Endothelial cell of umbilical vein (primary cell): ENCODE data around the gene CDK19. TPM values are rescaled to one million over a fixed set of nuclear protein-coding genes. Genes with fewer than 3 reads are reported as not detected.

ENCODE experiments used
- BruUV-seq: library from RNA; stranded (reverse); fragments of 400-500 nt; replicated peaks from 2 replicates; lab custom pipeline; 2021; lab: Mats Ljungman, UMichigan
- CTCF ChIA-PET: fragments of 300-600, 350-600 bp; sonication (Branson Sonifier 250); formaldehyde crosslinking; loops from one replicate; lab custom pipeline; 2021; ENCODE audit warnings: antibody characterized with exemption, inconsistent platforms; lab: Charles Lee
- POLR2A ChIA-PET: fragments of 300-600, 350-600 bp; sonication (Branson Sonifier 250); formaldehyde crosslinking; loops from one replicate; lab custom pipeline; 2021; ENCODE audit warnings: antibody characterized with exemption, inconsistent platforms; lab: Charles Lee
- DNase-seq: peaks from one replicate; pipeline ENCODE4 v3.0.0-alpha.2; 2011; ENCODE audit warnings: low read depth, low spot score
- FAIRE-seq: peaks from 2 replicates; lab custom pipeline; 2011; peaks lifted over from hg19 to GRCh38; lab: Jason Lieb, UNC
- H2AFZ ChIP-seq: 2 replicates; pipeline ENCODE4 v1.6.0; 2012; ENCODE audit warnings: low read depth, low read length, control low read depth, inconsistent platforms
- H3K27ac ChIP-seq: 2 replicates; pipeline ENCODE4 v1.5.1; 2011; ENCODE audit warnings: low read depth, mild to moderate bottlenecking, control low read depth, low read length, moderate library complexity; ENCODE audit not compliant: insufficient read depth
- H3K27me3 ChIP-seq, 2 experiments: 2 replicates each; pipeline versions ENCODE4 v1.6.0 to v1.6.1; 2011; ENCODE audit warnings: low read length in 2 of 2, mixed read lengths in 1 of 2; ENCODE audit not compliant: control insufficient read depth in 2 of 2, insufficient read depth in 2 of 2
- H3K36me3 ChIP-seq, 2 experiments: 2 replicates in 1 of 2; 3 replicates in 1 of 2; pipeline ENCODE4 v1.5.1; 2011; ENCODE audit warnings: low read length in 2 of 2, mild to moderate bottlenecking in 1 of 2, moderate library complexity in 1 of 2; ENCODE audit not compliant: control insufficient read depth in 2 of 2, insufficient read depth in 2 of 2; ENCODE audit errors: extremely low read depth in 1 of 2
- H3K4me1 ChIP-seq: 3 replicates; pipeline ENCODE4 v1.5.1; 2011; ENCODE audit warnings: mild to moderate bottlenecking, low read length; ENCODE audit not compliant: control insufficient read depth, insufficient read depth; ENCODE audit errors: extremely low read depth
- H3K4me2 ChIP-seq: 2 replicates; pipeline ENCODE4 v1.6.1; 2011; ENCODE audit warnings: low read length, control low read depth, mixed read lengths; ENCODE audit not compliant: insufficient read depth
- H3K4me3 ChIP-seq, 3 experiments: fragments of 200-600 bp in 1 of 3; sonication (generic), shearing (Covaris generic) in 1 of 3; replicated peaks in 1 of 3; 2 replicates each; pipeline ENCODE4 v1.5.1; 2011 to 2016; ENCODE audit warnings: control low read depth in 3 of 3, low read length in 3 of 3, mild to moderate bottlenecking in 2 of 3, inconsistent platforms in 1 of 3, low read depth in 1 of 3, moderate library complexity in 1 of 3; ENCODE audit not compliant: insufficient read depth in 1 of 3
- H3K79me2 ChIP-seq: 2 replicates; pipeline ENCODE4 v1.6.0; 2012; ENCODE audit warnings: low read length, inconsistent platforms; ENCODE audit not compliant: control insufficient read depth, insufficient read depth
- H3K9ac ChIP-seq: replicated peaks from 2 replicates; pipeline ENCODE3; 2011; ENCODE audit warnings: low read length, control low read depth; ENCODE audit not compliant: insufficient read depth; ENCODE audit errors: extremely low read depth
- H3K9me1 ChIP-seq: replicated peaks from 3 replicates; pipeline ENCODE4 v1.6.0; 2011; ENCODE audit warnings: mild to moderate bottlenecking, low read length; ENCODE audit not compliant: control insufficient read depth, insufficient read depth; ENCODE audit errors: extremely low read depth
- H3K9me3 ChIP-seq: replicated peaks from 2 replicates; pipeline ENCODE4 v1.5.1; 2012; ENCODE audit warnings: low read length, inconsistent platforms; ENCODE audit not compliant: control insufficient read depth, insufficient read depth
- H4K20me1 ChIP-seq: replicated peaks from 2 replicates; pipeline ENCODE3; 2011; ENCODE audit warnings: mild to moderate bottlenecking, low read length; ENCODE audit not compliant: control insufficient read depth, insufficient read depth; ENCODE audit errors: extremely low read depth
- CTCF ChIP-seq, 2 donors: IDR thresholded peaks; 1 replicate in 1 of 2; 2 replicates in 1 of 2; pipeline ENCODE4 v1.5.1; 2011; ENCODE audit warnings: low read length in 2 of 2, mild to moderate bottlenecking in 2 of 2, moderate library complexity in 2 of 2, control low read depth in 1 of 2, inconsistent platforms in 1 of 2, low read depth in 1 of 2; ENCODE audit not compliant: insufficient read depth in 1 of 2; ENCODE audit errors: extremely low read depth in 1 of 2
- EZH2 ChIP-seq: IDR thresholded peaks from 2 replicates; pipeline ENCODE4 v1.6.1; 2012; ENCODE audit warnings: borderline replicate concordance, low read depth, mild to moderate bottlenecking, moderate library complexity, low read length, inconsistent platforms; ENCODE audit not compliant: severe bottlenecking
- FOS ChIP-seq: IDR thresholded peaks from 2 replicates; pipeline ENCODE4 v1.6.1; 2011; ENCODE audit warnings: mild to moderate bottlenecking, low read length, moderate library complexity, borderline replicate concordance; ENCODE audit not compliant: insufficient read depth
- GATA2 ChIP-seq: IDR thresholded peaks from 2 replicates; pipeline ENCODE4 v1.7.0; 2011; ENCODE audit warnings: low read depth, mild to moderate bottlenecking, moderate library complexity, mixed read lengths, low read length; ENCODE audit not compliant: insufficient read length, insufficient read depth
- JUN ChIP-seq: IDR thresholded peaks from 2 replicates; pipeline ENCODE4 v1.6.1; 2011; ENCODE audit warnings: borderline replicate concordance, low read depth; ENCODE audit not compliant: insufficient read length, insufficient read depth
- MYC ChIP-seq: IDR thresholded peaks from one replicate; pipeline ENCODE4 v1.6.1; 2011; ENCODE audit warnings: mild to moderate bottlenecking, low read depth, low read length
- POLR2A ChIP-seq: IDR thresholded peaks from 2 replicates; pipeline ENCODE4 v1.6.1; 2012; ENCODE audit warnings: low read depth, mild to moderate bottlenecking, control low read depth, low read length
- dilution Hi-C: fragments of 300-500 bp; cut with MboI; formaldehyde crosslinking; loops from one replicate; pipeline ENCODE4 v1.15.0; 2019; ENCODE audit warnings: low sequenced_read_pairs; ENCODE audit not compliant: extremely low pct_ligation_motif_present
- intact Hi-C: fragments of 100-400 bp; cut with micrococcal nuclease; formaldehyde crosslinking; loops from one replicate; pipeline ENCODE4 v1.10.0; 2022
- polyA plus RNA-seq, 4 experiments: library from polyadenylated mRNA; depleted of rRNA in 3 of 4; stranded (reverse) in 3 of 4; unstranded in 1 of 4; fragments of >200 nt; gene quantifications; 2 replicates each; pipeline versions ENCODE4 v1.2.1 to v1.2.3, GENCODE V29; 2011 to 2012; ENCODE audit warnings: missing spikeins in 1 of 4
- total RNA-seq: library from RNA; stranded (reverse); gene quantifications from 2 replicates; pipeline ENCODE4 v1.2.3, GENCODE V29; 2021
- TF ChIP-seq, protein P1 (sequence below): IDR thresholded peaks from 2 replicates; pipeline ENCODE4 v1.6.1; 2011; ENCODE audit not compliant: insufficient read depth, insufficient read length

CDK19 gene
- total and polyA plus RNA-seq, 2 donors (not counting 3 experiments of a cell fraction or from before 2014, with no cell fraction given) = 4.6 to 12.1 TPM

GRCh38 chr6:110714143-110714542, 101.1 kb downstream of the CDK19 start:
- no peak overlapping the region for H2AFZ ChIP-seq
- DNase-seq = no peak
- no peak overlapping the region for H3K9ac ChIP-seq
- no peak overlapping the region for H3K4me2 ChIP-seq
- FAIRE-seq = no peak
- H3K27ac ChIP-seq = no peak overlapping the region
- no peaks in the 10 kb centered on the region for H4K20me1 ChIP-seq
- H3K9me3 ChIP-seq = no peaks in the 10 kb centered on the region
- H3K4me3 ChIP-seq = no peak overlapping the region
- BruUV-seq = no TSS peak
- ChIA-PET CTCF (no interaction called here), POLR2A (no interaction called here)
- intact Hi-C loops (no loop called here), dilution Hi-C loops (no loop called here)
- H3K79me2 ChIP-seq = no peaks in the 10 kb centered on the region
- no peaks in the 10 kb centered on the region for H3K4me1 ChIP-seq
- no peaks in the 10 kb centered on the region for H3K36me3 ChIP-seq
- TF ChIP-seq GATA2 (no peak), JUN (no peak), FOS (no peak), CTCF (IDR thresholded peaks at IDR 0.05; ENCODE audit: extremely low read depth in 1 of 2, insufficient read depth in 1 of 2, low read depth in 1 of 2, low read length in 2 of 2) (no peak), EZH2 (no peak), POLR2A (no peak), MYC (no peak)
- TF ChIP-seq, protein P1, sequence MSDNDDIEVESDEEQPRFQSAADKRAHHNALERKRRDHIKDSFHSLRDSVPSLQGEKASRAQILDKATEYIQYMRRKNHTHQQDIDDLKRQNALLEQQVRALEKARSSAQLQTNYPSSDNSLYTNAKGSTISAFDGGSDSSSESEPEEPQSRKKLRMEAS = no peak
- H3K27me3 ChIP-seq = no peaks in the 10 kb centered on the region
- no peaks in the 10 kb centered on the region for H3K9me1 ChIP-seq
